HG03045 (cell line): ENCODE measurements around the gene ZMYM4.
"Not testable (repeated sequence)": the region's sequence is repeated elsewhere in the genome, so short reads cannot be mapped to it uniquely, and the experiment has no call there.

Experiments
- ATAC-seq: cut with Tn5 transposase; IDR thresholded peaks from one replicate; pipeline ENCODE4 v1.9.1; 2021; ENCODE audit warnings: mild to moderate bottlenecking, moderate library complexity; ENCODE audit not compliant: unreplicated experiment

ZMYM4 gene

GRCh38 chr1:35268282-35269200 is at the start of gene ZMYM4:
ZMYM4 (plus strand) TSS chr1:35268709; CDS start chr1:35269047, 338 bp downstream.
- peak; percentile 86 for ATAC-seq

DNA sequence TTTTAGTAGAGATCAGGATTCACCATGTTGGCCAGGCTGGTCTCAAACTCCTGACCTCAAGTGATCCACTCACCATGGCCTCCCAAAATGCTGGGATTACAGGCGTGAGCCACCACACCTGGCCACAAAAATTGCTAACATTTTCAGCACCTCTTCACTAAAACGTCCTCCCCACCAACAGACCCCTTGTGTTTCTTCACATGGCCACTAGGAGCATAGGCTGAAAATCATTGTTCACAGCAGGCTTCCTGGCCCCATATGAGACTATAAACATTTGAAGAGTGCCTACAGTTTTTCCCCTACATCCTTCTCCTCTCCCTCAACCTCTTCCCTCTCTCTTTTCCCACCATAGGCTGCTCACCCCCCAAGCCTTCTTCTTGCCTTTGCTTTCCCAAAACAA is 47.5 kb upstream of the ZMYM4 start:
- no peak for ATAC-seq

GRCh38 chr1:35222322-35223083 is 46.0 kb upstream of the ZMYM4 start:
- no peak for ATAC-seq

DNA sequence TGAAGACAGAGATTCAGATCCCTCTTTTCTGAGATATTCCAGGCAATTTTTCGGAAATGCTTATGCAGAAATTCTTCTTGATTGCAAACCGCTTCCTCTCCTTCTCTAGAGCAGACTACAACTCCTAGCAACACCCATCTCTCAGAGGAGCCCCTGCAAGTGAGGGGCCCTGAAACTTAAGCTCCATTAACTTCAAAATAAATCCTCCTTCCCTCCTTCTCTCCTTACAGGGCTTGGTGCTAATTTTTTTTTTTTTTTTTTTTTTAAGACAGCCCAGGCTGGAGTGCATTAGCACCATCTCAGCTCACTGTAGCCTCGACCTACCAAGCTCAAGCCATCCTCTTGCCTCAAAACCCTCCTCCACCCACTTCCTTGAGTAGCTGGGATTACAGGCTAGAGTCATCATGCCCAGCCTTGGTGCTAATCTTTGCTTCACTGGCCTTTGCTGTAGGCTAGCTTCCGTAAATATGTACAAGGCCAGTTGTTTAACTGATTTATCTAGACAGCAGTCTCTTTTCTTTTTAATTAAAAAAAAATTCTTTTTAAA is 45.4 kb upstream of the ZMYM4 start:
- ATAC-seq = no peak

DNA sequence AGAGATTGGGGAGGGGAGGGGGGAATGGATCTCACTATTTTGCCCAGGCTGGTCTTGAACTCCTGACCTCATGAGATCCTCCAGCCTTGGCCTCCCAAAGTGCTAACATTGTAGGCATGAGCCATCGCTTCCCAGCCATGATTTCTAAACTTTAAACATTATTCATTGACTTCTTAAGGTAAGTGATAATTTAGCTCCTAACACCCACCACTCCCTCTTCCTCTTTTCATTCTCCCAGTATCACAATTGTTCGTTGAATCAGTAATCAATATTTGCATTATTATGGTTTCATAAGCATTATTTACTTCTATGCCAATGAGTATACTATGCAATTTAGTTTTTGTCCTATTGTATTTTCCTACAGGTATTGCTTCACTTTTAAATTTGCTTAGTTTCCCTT is 42.0 kb upstream of the ZMYM4 start:
- no peak for ATAC-seq

GRCh38 chr1:35229587-35230360 is 38.7 kb upstream of the ZMYM4 start:
- no peak for ATAC-seq

GRCh38 chr1:35231287-35231686 is 37.2 kb upstream of the ZMYM4 start:
- ATAC-seq = no peak

- not testable (repeated sequence) for ATAC-seq
Measured at GRCh38 chr1:35236772-35237171, 31.7 kb upstream of the ZMYM4 start.

DNA sequence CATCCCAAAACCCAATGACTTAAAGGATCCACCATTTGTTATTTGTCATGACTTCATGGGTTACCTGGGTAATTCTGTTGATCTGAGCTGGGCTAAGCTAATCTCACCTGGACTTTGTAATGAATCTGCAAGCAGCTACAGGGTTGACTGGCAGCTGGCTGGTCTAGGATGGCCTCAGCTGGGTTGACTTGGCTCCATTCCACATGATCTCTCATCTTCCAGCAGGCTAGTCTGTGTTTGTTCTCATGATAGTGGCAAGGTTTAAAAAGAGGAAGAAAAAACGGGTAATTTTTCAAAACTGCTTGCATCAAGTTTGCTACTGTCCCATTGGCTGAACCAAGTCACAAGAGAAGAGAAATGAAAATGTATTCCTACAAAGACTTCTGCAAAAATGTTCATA is 24.8 kb upstream of the ZMYM4 start:
- ATAC-seq = no peak

DNA sequence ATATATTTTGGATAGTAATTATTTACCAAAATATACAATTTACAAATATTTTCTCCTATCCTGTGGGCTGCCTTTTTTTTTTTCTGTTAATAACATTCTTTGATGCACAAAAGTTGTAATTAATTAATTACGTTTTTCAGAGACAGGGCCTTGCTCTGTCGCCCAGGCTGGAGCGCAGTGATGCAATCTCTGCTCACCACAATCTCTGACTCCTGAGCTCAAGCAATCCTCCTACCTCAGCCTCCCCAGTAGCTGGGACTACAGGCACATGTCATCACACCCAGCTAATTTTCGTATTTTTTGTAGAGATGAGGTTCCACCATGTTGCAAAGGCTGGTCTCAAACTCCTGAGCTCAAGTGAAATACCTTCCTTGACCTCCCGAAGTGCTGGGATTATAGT is 21.3 kb upstream of the ZMYM4 start:
- ATAC-seq = no peak

DNA sequence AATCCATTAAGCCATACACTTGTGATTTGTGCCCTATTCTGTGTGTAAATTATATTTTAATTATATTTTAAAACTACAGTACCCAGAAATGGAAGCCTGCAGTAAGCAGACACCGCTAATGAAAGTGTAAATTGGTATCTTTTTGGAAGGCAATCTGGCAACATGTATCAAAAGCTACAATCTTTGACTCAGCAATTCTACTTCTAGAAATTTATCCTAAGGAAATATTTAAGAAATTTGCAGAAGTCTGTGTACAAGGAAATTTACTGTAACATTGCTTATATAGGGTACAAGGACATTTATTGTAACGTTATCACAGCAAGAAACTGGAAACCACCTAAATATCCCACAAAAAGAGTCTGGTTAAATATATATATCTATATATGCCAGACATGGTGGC is 14.6 kb upstream of the ZMYM4 start:
- ATAC-seq = no peak

DNA sequence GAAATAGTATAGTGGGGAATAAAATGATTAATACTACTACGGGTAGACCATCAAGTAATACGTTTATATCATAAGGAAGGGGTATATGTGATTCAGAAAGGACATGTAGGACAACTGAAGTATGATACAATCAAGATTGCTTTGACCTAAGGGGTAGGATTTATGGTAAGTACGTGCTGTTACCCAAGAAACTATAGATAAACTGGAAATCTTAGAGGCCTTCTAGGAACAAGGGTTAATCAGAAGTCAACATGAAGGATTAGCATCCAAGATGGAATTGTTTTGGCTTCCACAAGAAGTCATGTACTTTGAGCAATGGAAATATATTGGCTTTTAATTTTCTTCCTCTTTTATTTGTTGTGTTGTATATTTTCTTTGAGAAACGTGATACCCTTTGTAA is 13.2 kb upstream of the ZMYM4 start:
- ATAC-seq = no peak

- no peak for ATAC-seq
Measured at GRCh38 chr1:35259561-35259960, 8.9 kb upstream of the ZMYM4 start.

DNA sequence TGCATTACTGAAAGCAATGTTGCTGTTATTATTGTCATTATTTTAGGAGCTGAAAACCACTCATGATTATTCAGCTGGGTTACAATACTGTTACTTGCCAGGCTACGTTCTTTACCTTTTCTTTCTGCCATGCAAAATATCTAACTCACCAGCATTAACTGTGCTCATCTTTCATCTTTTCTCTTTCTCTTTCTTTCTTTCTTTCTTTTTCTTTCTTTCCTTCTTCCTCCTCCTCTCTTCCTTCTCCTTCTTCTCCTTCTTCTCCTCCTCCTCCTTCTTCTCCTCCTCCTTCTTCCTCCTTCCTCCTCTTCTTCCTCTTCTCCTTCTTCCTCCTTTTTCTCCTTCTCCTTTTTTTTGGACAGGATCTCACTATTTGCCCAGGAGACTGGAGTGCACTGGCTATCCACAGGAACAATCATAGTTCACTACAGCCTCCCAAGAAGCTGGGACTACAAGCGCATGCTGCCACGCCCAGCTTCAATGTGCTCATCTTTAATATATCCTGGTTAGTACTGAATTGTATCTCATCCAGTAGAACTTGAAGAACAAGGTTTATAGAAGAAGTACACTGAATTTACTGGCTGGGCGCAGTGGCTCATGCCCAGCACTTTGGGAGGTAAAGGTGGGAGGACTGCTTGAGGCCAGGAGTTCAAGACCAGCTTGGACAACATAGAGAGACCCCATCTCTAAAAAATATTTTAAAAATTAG is 6.9 kb upstream of the ZMYM4 start:
- ATAC-seq = no peak

- no peak for ATAC-seq
Measured at GRCh38 chr1:35264035-35264434, 4.5 kb upstream of the ZMYM4 start.

- no peak for ATAC-seq
Measured at GRCh38 chr1:35264871-35265270, 3.6 kb upstream of the ZMYM4 start.

DNA sequence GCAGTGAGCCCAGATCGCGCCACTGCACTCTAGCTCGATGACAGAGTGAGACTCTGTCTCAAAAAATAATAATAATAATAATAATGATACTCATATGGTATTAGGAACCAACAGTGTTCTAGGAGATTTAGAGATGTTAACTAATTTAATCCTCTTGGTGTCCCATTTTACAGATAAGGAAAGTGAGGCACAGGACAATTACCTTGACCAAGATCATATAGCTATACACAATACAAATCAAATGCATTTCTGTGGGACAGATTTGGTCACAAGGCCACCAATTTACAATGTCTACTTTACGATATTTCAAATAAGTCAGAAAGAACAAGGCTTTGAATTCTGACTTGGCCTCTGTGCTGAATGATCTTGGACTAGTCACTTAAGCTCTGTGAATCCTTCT is 2.2 kb upstream of the ZMYM4 start:
- no peak for ATAC-seq

DNA sequence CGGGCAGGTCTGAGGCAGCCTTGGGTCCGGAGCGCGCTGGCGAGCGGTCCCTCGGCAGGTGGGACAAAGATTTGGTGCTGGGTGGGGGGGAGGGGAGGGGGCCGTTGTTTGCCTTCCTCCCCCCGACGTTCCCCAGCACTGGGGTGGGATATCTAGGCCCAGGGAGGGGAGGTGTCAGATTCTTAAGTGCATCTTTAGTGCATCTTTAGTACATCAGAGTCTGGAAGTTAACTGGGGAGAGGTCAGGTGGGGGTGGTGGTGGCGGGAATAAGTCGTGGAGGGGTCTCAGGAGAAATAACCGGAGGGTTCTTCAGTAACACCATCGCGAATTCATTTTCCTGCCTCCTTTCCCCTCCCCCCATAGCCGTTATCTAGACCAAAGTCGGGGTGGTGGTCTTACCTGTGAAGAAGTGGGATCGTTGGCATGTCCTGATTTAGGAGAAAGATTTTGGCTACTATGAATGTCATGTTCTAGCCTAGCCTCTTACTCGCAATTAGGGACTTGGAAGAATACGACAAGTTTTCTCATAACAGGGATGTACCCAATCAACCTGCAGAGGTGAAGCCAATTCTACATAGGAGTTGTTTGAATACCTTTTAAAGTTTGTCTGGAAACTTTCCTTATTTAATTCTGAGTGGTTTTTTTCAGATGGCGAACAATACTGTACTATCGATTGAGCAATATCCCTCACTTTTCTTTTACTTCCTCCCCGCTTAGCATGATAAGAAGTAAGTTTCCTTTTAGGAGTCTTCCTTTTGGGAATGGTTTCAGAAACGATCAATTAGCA is 886 bp downstream of the ZMYM4 start:
- no peak for ATAC-seq

- no peak for ATAC-seq
Measured at GRCh38 chr1:35269989-35270289, 1.4 kb downstream of the ZMYM4 start.

GRCh38 chr1:35270836-35271235 is 2.3 kb downstream of the ZMYM4 start:
- ATAC-seq = no peak
